HCT116 (cell line): ENCODE data around the gene IL11. TPM values are rescaled to one million over a fixed set of nuclear protein-coding genes. Genes with fewer than 3 reads are reported as not detected.

ENCODE experiments used
- ATAC-seq: fragments of 200-7000 bp; cut with Tn5 transposase; 2 replicates; pipeline ENCODE4 v1.9.1; 2020; ENCODE audit warnings: mild to moderate bottlenecking, moderate library complexity
- BruUV-seq: library from RNA; stranded (reverse); fragments of 400-500 nt; replicated peaks from 2 replicates; lab custom pipeline; 2021; lab: Mats Ljungman, UMichigan
- CTCF ChIA-PET: fragments of 300-600 bp; sonication (Branson Sonifier 250); formaldehyde crosslinking; loops from one replicate; lab custom pipeline; 2021; ENCODE audit warnings: antibody characterized with exemption; lab: Charles Lee
- POLR2A ChIA-PET: fragments of 300-600, 350-600 bp; sonication (Branson Sonifier 250); formaldehyde crosslinking; loops from one replicate; lab custom pipeline; 2021; ENCODE audit warnings: antibody characterized with exemption; lab: Charles Lee
- RAD21 ChIA-PET, 2 experiments: fragments of 300-600 bp; sonication (Branson Sonifier 250); formaldehyde crosslinking; loops; one replicate each; lab custom pipeline; 2023; ENCODE audit warnings: low total read pairs in 2 of 2; ENCODE audit not compliant: uncharacterized antibody in 2 of 2, unreplicated experiment in 2 of 2, low non-redundant PET in 1 of 2; lab: Charles Lee
- DNase-seq: peaks from one replicate; pipeline ENCODE4 v3.0.0-alpha.2; 2010; ENCODE audit warnings: low read depth, low spot score
- H2AFZ ChIP-seq: fragments of 200-600 bp; shearing (Covaris generic), sonication (generic); 2 replicates; pipeline ENCODE4 v1.6.1; 2017; ENCODE audit warnings: low read depth, mixed run types, mixed read lengths, antibody characterized with exemption, low read length; ENCODE audit not compliant: poor library complexity, severe bottlenecking
- H3K27ac ChIP-seq: 2 replicates; pipeline ENCODE4 v1.5.1; 2012; ENCODE audit warnings: low read depth, low read length
- H3K27me3 ChIP-seq: fragments of 200-600 bp; sonication (generic); 2 replicates; pipeline ENCODE4 v1.6.1; 2016; ENCODE audit warnings: mixed run types, low read length, mixed read lengths; ENCODE audit not compliant: insufficient read depth
- H3K36me3 ChIP-seq, 2 experiments: fragments of 200-500 bp in 1 of 2; fragments of 200-600 bp in 1 of 2; sonication (Bioruptor generic) in 1 of 2; sonication (generic) in 1 of 2; 2 replicates each; pipeline versions ENCODE4 v1.5.1 to v1.6.1; 2014 to 2016; ENCODE audit warnings: low read length in 2 of 2, inconsistent platforms in 1 of 2, mixed read lengths in 1 of 2, mixed run types in 1 of 2; ENCODE audit not compliant: insufficient read depth in 2 of 2, control insufficient read depth in 1 of 2
- H3K4me1 ChIP-seq, 2 experiments: fragments of 200-600 bp in 1 of 2; sonication (generic) in 1 of 2; 2 replicates each; pipeline versions ENCODE4 v1.5.1 to v1.6.1; 2012 to 2017; ENCODE audit warnings: low read length in 2 of 2, inconsistent platforms in 1 of 2, mild to moderate bottlenecking in 1 of 2, mixed read lengths in 1 of 2, mixed run types in 1 of 2, moderate library complexity in 1 of 2; ENCODE audit not compliant: insufficient read depth in 2 of 2, control insufficient read depth in 1 of 2
- H3K4me2 ChIP-seq: fragments of 200-600 bp; sonication (generic); 2 replicates; pipeline ENCODE4 v1.6.1; 2017; ENCODE audit warnings: mixed run types, low read length, mixed read lengths
- H3K4me3 ChIP-seq, 2 experiments: fragments of 200-600 bp in 1 of 2; sonication (generic) in 1 of 2; replicated peaks in 1 of 2; 2 replicates each; pipeline ENCODE4 v1.5.1; 2011 to 2016; ENCODE audit warnings: low read length in 2 of 2, control low read depth in 1 of 2, low read depth in 1 of 2, mild to moderate bottlenecking in 1 of 2, mixed read lengths in 1 of 2, mixed run types in 1 of 2
- H3K79me2 ChIP-seq: fragments of 200-600 bp; sonication (generic); 2 replicates; pipeline ENCODE4 v1.6.1; 2017; ENCODE audit warnings: mild to moderate bottlenecking, mixed run types, low read length, moderate library complexity, mixed read lengths; ENCODE audit not compliant: insufficient read depth
- H3K9ac ChIP-seq: fragments of 200-600 bp; sonication (generic); 2 replicates; pipeline ENCODE4 v1.6.1; 2016; ENCODE audit warnings: low read length, mixed read lengths
- H3K9me2 ChIP-seq: fragments of 200-600 bp; sonication (generic), shearing (Covaris generic); 2 replicates; pipeline ENCODE4 v1.6.1; 2017; ENCODE audit warnings: mixed run types, mild to moderate bottlenecking, moderate library complexity; ENCODE audit not compliant: insufficient read depth
- H3K9me3 ChIP-seq, 2 experiments: fragments of 200-500 bp in 1 of 2; fragments of 200-600 bp in 1 of 2; sonication (Bioruptor generic) in 1 of 2; sonication (generic) in 1 of 2; 2 replicates each; pipeline ENCODE4 v1.6.1; 2014 to 2017; ENCODE audit warnings: low read length in 2 of 2, mixed read lengths in 2 of 2, inconsistent platforms in 1 of 2, low read depth in 1 of 2, mild to moderate bottlenecking in 1 of 2, mixed run types in 1 of 2, moderate library complexity in 1 of 2; ENCODE audit not compliant: control insufficient read depth in 1 of 2, insufficient read depth in 1 of 2
- H4K20me1 ChIP-seq: fragments of 200-600 bp; sonication (generic), shearing (Covaris generic); 2 replicates; pipeline ENCODE4 v1.6.1; 2017; ENCODE audit warnings: mixed run types, mild to moderate bottlenecking, moderate library complexity; ENCODE audit not compliant: insufficient read depth
- ATF3 ChIP-seq: IDR thresholded peaks from 2 replicates; pipeline ENCODE4 v1.6.1; 2012
- CTCF ChIP-seq, 3 experiments: fragments of 200-600 bp in 1 of 3; sonication (generic) in 1 of 3; IDR thresholded peaks in 2 of 3; conservative IDR thresholded peaks in 1 of 3; 2 replicates each; pipeline ENCODE4 v1.5.1; 2012 to 2017; ENCODE audit warnings: low read depth in 2 of 3, low read length in 2 of 3, antibody characterized with exemption in 1 of 3, borderline replicate concordance in 1 of 3, control low read depth in 1 of 3, mild to moderate bottlenecking in 1 of 3, mixed read lengths in 1 of 3, mixed run types in 1 of 3, moderate library complexity in 1 of 3; ENCODE audit not compliant: insufficient read depth in 1 of 3
- EGR1 ChIP-seq: IDR thresholded peaks from 2 replicates; pipeline ENCODE4 v1.6.1; 2012; ENCODE audit warnings: low read depth
- EZH2 ChIP-seq: fragments of 200-600 bp; sonication (generic); IDR thresholded peaks from 2 replicates; pipeline ENCODE4 v1.6.1; 2017; ENCODE audit warnings: antibody characterized with exemption, mixed run types
- FOSL1 ChIP-seq: IDR thresholded peaks from 2 replicates; pipeline ENCODE4 v1.6.1; 2012; ENCODE audit warnings: low read depth
- JUND ChIP-seq: IDR thresholded peaks from 2 replicates; pipeline ENCODE4 v1.6.1; 2012
- POLR2A ChIP-seq: IDR thresholded peaks from 2 replicates; pipeline ENCODE4 v1.7.0; 2011; ENCODE audit warnings: borderline replicate concordance; ENCODE audit not compliant: insufficient read depth, insufficient read length; ENCODE audit errors: extremely low read depth
- POLR2AphosphoS5 ChIP-seq: IDR thresholded peaks from 2 replicates; pipeline ENCODE4 v1.6.1; 2011; ENCODE audit warnings: mild to moderate bottlenecking, low read depth, low read length, moderate library complexity
- RAD21 ChIP-seq: IDR thresholded peaks from 2 replicates; pipeline ENCODE4 v1.6.1; 2012; ENCODE audit warnings: low read depth, mild to moderate bottlenecking
- SIN3A ChIP-seq: IDR thresholded peaks from 2 replicates; pipeline ENCODE4 v1.6.1; 2012; ENCODE audit warnings: low read depth
- SP1 ChIP-seq: IDR thresholded peaks from 2 replicates; pipeline ENCODE4 v1.6.1; 2012; ENCODE audit warnings: low read depth
- SRF ChIP-seq: IDR thresholded peaks from 2 replicates; pipeline ENCODE4 v1.6.1; 2012; ENCODE audit warnings: low read depth
- TCF7L2 ChIP-seq: IDR thresholded peaks from 2 replicates; pipeline ENCODE4 v1.7.0; 2011; ENCODE audit warnings: borderline replicate concordance, inconsistent platforms; ENCODE audit not compliant: insufficient read depth, insufficient read length; ENCODE audit errors: extremely low read depth
- YY1 ChIP-seq: IDR thresholded peaks from 2 replicates; pipeline ENCODE4 v1.6.1; 2011; ENCODE audit warnings: low read length, low read depth, moderate library complexity, mild to moderate bottlenecking; ENCODE audit not compliant: insufficient replicate concordance; ENCODE audit errors: extremely low read depth
- ZFX ChIP-seq: fragments of 450-650 bp; IDR thresholded peaks from 2 replicates; pipeline ENCODE4 v1.6.1; 2017
- ZNF274 ChIP-seq: fragments of 200-500 bp; sonication (Bioruptor generic); IDR thresholded peaks from 2 replicates; pipeline ENCODE4 v1.6.1; 2014; ENCODE audit warnings: mild to moderate bottlenecking, low read depth, low read length, inconsistent platforms
- intact Hi-C: fragments of 100-400 bp; cut with micrococcal nuclease; formaldehyde crosslinking; loops from 2 replicates; pipeline ENCODE4 v1.10.0; 2022
- total RNA-seq: library from RNA; stranded (reverse); gene quantifications from one replicate; pipeline ENCODE4 v1.2.1, GENCODE V29; 2021; ENCODE audit not compliant: unreplicated experiment
- TF ChIP-seq, protein P1 (sequence below): IDR thresholded peaks from 2 replicates; pipeline ENCODE4 v1.6.1; 2011; ENCODE audit warnings: mild to moderate bottlenecking, low read length, moderate library complexity; ENCODE audit not compliant: insufficient replicate concordance; ENCODE audit errors: extremely low read depth
- TF ChIP-seq, protein P2 (sequence below): IDR thresholded peaks from 2 replicates; pipeline ENCODE4 v1.6.1; 2012

IL11 gene
- total RNA-seq, 1 experiment from 2014 or later, result 2.8 TPM

- Histone ChIP-seq H3K4me1 (peaks cover 25 to 61% of the 10 kb centered on the region in 2 experiments; a peak in 3 of 4 replicates), H3K79me2 (no peaks in the 10 kb centered on the region), H3K4me3 (no peak overlapping the region), H3K27me3 (no peaks in the 10 kb centered on the region), H3K9me2 (no peaks in the 10 kb centered on the region), H3K27ac (no peak overlapping the region; the same call in 1 of the 2 replicates), H2AFZ (no peak overlapping the region), H3K9me3 (no peaks in the 10 kb centered on the region), H4K20me1 (no peaks in the 10 kb centered on the region), H3K9ac (no peak overlapping the region), H3K4me2 (no peak overlapping the region), H3K36me3 (no peaks in the 10 kb centered on the region)
- no TSS peak for BruUV-seq
- ATAC-seq (no peak), DNase-seq (no peak)
- intact Hi-C loops, result no loop called here
- RAD21 ChIA-PET, result no interaction called here
- TF ChIP-seq YY1, result no peak
- no peak for TF ChIP-seq ATF3
- TF ChIP-seq FOSL1, result no peak
- no peak for TF ChIP-seq RAD21
- no peak for TF ChIP-seq POLR2A
- no peak for TF ChIP-seq EZH2
- no peak for TF ChIP-seq POLR2AphosphoS5
- no peak for TF ChIP-seq JUND
- TF ChIP-seq SRF, result no peak
- TF ChIP-seq, protein P1, sequence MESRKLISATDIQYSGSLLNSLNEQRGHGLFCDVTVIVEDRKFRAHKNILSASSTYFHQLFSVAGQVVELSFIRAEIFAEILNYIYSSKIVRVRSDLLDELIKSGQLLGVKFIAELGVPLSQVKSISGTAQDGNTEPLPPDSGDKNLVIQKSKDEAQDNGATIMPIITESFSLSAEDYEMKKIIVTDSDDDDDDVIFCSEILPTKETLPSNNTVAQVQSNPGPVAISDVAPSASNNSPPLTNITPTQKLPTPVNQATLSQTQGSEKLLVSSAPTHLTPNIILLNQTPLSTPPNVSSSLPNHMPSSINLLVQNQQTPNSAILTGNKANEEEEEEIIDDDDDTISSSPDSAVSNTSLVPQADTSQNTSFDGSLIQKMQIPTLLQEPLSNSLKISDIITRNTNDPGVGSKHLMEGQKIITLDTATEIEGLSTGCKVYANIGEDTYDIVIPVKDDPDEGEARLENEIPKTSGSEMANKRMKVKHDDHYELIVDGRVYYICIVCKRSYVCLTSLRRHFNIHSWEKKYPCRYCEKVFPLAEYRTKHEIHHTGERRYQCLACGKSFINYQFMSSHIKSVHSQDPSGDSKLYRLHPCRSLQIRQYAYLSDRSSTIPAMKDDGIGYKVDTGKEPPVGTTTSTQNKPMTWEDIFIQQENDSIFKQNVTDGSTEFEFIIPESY, result no peak
- no peak for TF ChIP-seq SIN3A
- no peak for TF ChIP-seq TCF7L2
- no peak for TF ChIP-seq CTCF (IDR thresholded peaks at IDR 0.05 in 2 of 3, conservative IDR thresholded peaks at IDR 0.05 in 1 of 3; ENCODE audit: borderline replicate concordance in 1 of 3, insufficient read depth in 1 of 3, low read depth in 2 of 3, low read length in 2 of 3)
- TF ChIP-seq, protein P2, sequence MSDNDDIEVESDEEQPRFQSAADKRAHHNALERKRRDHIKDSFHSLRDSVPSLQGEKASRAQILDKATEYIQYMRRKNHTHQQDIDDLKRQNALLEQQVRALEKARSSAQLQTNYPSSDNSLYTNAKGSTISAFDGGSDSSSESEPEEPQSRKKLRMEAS, result no peak
- TF ChIP-seq ZFX, result no peak
- TF ChIP-seq SP1, result no peak
- TF ChIP-seq ZNF274, result no peak
- TF ChIP-seq EGR1, result no peak
- POLR2A ChIA-PET, result interaction anchor here (1.0 kb wide), 1 partner anchor 12 kb away, joined by 5 read pairs; the partner anchor contains the start of gene TMEM238
- CTCF ChIA-PET, result no interaction called here
Measured at GRCh38 chr19:55372316-55373081, 2.2 kb upstream of the IL11 start.
